Fibroblast of skin of abdomen (primary cell): ENCODE measurements around the gene ZBTB1.
"Not testable (repeated sequence)": the region's sequence is repeated elsewhere in the genome, so short reads cannot be mapped to it uniquely, and the experiment has no call there.

Experiments used
- DNase-seq: peaks from one replicate; pipeline ENCODE4 v3.0.0-alpha.2; 2013

Gene ZBTB1

GRCh38 chr14:64536488-64537245, 32.1 kb downstream of the ZBTB1 start:
- peak; percentile 78 for DNase-seq

- DNase-seq = peak; percentile 100
These were observed 35.9 kb downstream of the ZBTB1 start, which contains the start of gene HSPA2 for GRCh38 chr14:64540208-64541202. HSPA2 (plus strand) TSS chr14:64540741; CDS start chr14:64540850, 109 bp downstream.

- peak; percentile 57 for DNase-seq
These were observed 36.8 kb downstream of the ZBTB1 start for GRCh38 chr14:64541261-64541971.

GRCh38 chr14:64541972-64542835, 37.6 kb downstream of the ZBTB1 start:
- DNase-seq = no peak

- no peak for DNase-seq
These were observed 38.2 kb downstream of the ZBTB1 start for GRCh38 chr14:64542836-64543201.

GRCh38 chr14:64544607-64545312, 40.2 kb downstream of the ZBTB1 start:
- no peak for DNase-seq

GRCh38 chr14:64549016-64549415, 44.4 kb downstream of the ZBTB1 start:
- DNase-seq = no peak

- peak; percentile 35 for DNase-seq
These were observed 45.4 kb downstream of the ZBTB1 start, which contains the start of gene PPP1R36 for GRCh38 chr14:64549791-64550620. PPP1R36 (plus strand) TSS chr14:64549961; CDS start chr14:64549998, 37 bp downstream.

- no peak for DNase-seq
These were observed 46.2 kb downstream of the ZBTB1 start for GRCh38 chr14:64550621-64551333.

GRCh38 chr14:64554556-64554955, 50.0 kb downstream of the ZBTB1 start:
- no peak for DNase-seq

GRCh38 chr14:64556526-64556925, 52.0 kb downstream of the ZBTB1 start:
- peak; percentile 88 for DNase-seq

- DNase-seq = not testable (repeated sequence)
These were observed 53.6 kb downstream of the ZBTB1 start for GRCh38 chr14:64558216-64558615.

GRCh38 chr14:64561631-64562030, 57.1 kb downstream of the ZBTB1 start:
- no peak for DNase-seq

GRCh38 chr14:64562436-64562835, 57.9 kb downstream of the ZBTB1 start:
- no peak for DNase-seq

GRCh38 chr14:64563696-64564095, 59.1 kb downstream of the ZBTB1 start:
- DNase-seq = no peak

- DNase-seq = peak; percentile 8
These were observed 62.1 kb downstream of the ZBTB1 start for GRCh38 chr14:64566651-64567122.

GRCh38 chr14:64569138-64569631, 64.6 kb downstream of the ZBTB1 start:
- peak; percentile 34 for DNase-seq

- DNase-seq = not testable (repeated sequence)
These were observed 65.1 kb downstream of the ZBTB1 start for GRCh38 chr14:64569646-64570045.
